Testis (tissue), 2 donors: ENCODE measurements around the gene GPS1.

Source experiments
- CTCF ChIP-seq, 3 experiments: fragments of 450-650 bp in 2 of 3; fragments of 200-600 bp in 1 of 3; sonication (generic) in 1 of 3; IDR thresholded peaks; one replicate each; pipeline ENCODE4 v1.5.1; 2016 to 2019; ENCODE audit warnings: antibody characterized with exemption in 3 of 3, mild to moderate bottlenecking in 2 of 3, moderate library complexity in 1 of 3
- POLR2A ChIP-seq: fragments of 450-650 bp; IDR thresholded peaks from one replicate; pipeline ENCODE4 v1.6.1; 2017; ENCODE audit warnings: antibody characterized with exemption, mild to moderate bottlenecking, moderate library complexity

- TF ChIP-seq CTCF (IDR thresholded peaks at IDR 0.05): no peak
- TF ChIP-seq POLR2A: no peak
Observed at GRCh38 chr17:82105417-82105881, 53.8 kb downstream of the GPS1 start.
